PFSK-1 (cell line): Measurements from ENCODE around the gene KRT17.

Source experiments
- FOXP2 ChIP-seq: optimal IDR thresholded peaks from 2 replicates; pipeline ENCODE3; 2011; ENCODE audit warnings: borderline replicate concordance, control low read depth, inconsistent platforms; ENCODE audit not compliant: insufficient read depth; ENCODE audit errors: extremely low read length, extremely low read depth
- POLR2AphosphoS5 ChIP-seq: IDR thresholded peaks from 2 replicates; pipeline ENCODE4 v1.6.1; 2012; ENCODE audit warnings: low read depth, mild to moderate bottlenecking, control low read depth, low read length, moderate library complexity
- SIN3A ChIP-seq: IDR thresholded peaks from 2 replicates; pipeline ENCODE4 v1.6.1; 2012; ENCODE audit warnings: mild to moderate bottlenecking, low read length, moderate library complexity, borderline replicate concordance; ENCODE audit not compliant: insufficient read depth
- TAF1 ChIP-seq: IDR thresholded peaks from 2 replicates; pipeline ENCODE4 v1.6.1; 2012; ENCODE audit warnings: low read length, control low read depth, borderline replicate concordance; ENCODE audit not compliant: insufficient read depth
- TF ChIP-seq, protein P1 (sequence below), 2 experiments: IDR thresholded peaks; 2 replicates each; pipeline versions ENCODE4 v1.6.1 to v1.8.0; 2011 to 2012; ENCODE audit warnings: low read depth in 2 of 2, low read length in 2 of 2, control low read depth in 1 of 2, inconsistent platforms in 1 of 2, mild to moderate bottlenecking in 1 of 2, moderate library complexity in 1 of 2; ENCODE audit not compliant: insufficient read depth in 1 of 2

The KRT17 gene

GRCh38 chr17:41578538-41578937 lies 45.8 kb downstream of the KRT17 start:
- TF ChIP-seq, protein P1, sequence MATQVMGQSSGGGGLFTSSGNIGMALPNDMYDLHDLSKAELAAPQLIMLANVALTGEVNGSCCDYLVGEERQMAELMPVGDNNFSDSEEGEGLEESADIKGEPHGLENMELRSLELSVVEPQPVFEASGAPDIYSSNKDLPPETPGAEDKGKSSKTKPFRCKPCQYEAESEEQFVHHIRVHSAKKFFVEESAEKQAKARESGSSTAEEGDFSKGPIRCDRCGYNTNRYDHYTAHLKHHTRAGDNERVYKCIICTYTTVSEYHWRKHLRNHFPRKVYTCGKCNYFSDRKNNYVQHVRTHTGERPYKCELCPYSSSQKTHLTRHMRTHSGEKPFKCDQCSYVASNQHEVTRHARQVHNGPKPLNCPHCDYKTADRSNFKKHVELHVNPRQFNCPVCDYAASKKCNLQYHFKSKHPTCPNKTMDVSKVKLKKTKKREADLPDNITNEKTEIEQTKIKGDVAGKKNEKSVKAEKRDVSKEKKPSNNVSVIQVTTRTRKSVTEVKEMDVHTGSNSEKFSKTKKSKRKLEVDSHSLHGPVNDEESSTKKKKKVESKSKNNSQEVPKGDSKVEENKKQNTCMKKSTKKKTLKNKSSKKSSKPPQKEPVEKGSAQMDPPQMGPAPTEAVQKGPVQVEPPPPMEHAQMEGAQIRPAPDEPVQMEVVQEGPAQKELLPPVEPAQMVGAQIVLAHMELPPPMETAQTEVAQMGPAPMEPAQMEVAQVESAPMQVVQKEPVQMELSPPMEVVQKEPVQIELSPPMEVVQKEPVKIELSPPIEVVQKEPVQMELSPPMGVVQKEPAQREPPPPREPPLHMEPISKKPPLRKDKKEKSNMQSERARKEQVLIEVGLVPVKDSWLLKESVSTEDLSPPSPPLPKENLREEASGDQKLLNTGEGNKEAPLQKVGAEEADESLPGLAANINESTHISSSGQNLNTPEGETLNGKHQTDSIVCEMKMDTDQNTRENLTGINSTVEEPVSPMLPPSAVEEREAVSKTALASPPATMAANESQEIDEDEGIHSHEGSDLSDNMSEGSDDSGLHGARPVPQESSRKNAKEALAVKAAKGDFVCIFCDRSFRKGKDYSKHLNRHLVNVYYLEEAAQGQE (IDR thresholded peaks at IDR 0.05; ENCODE audit: insufficient read depth in 1 of 2, low read depth in 2 of 2, low read length in 2 of 2), result no peak
- TF ChIP-seq TAF1 (no peak), FOXP2 (no peak), SIN3A (no peak), POLR2AphosphoS5 (no peak)

DNA sequence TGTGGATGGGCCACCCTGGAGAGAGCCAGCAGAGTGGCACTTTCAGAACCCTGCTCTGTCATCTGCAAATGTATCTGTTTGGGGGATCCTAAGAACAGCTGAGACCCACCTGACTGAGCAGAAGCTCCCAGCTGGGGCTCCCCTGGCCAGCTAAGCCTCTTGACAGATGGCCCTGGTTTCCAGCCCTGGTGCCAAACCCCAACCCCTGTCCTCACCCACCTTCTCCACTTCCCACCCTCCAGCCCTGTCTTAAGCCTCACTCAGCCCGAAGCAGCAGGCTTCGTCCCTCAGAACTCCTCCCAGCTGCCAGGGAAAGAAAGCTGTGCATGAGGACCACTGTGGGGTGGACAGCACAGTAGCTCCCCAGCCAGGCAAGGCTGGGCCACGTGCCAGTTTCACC lies 49.0 kb downstream of the KRT17 start:
- no peak for TF ChIP-seq FOXP2
- TF ChIP-seq TAF1, result no peak
- TF ChIP-seq SIN3A, result no peak
- no peak for TF ChIP-seq POLR2AphosphoS5
- TF ChIP-seq, protein P1 (IDR thresholded peaks at IDR 0.05; ENCODE audit: insufficient read depth in 1 of 2, low read depth in 2 of 2, low read length in 2 of 2), result no peak

GRCh38 chr17:41571561-41572434 lies 52.6 kb downstream of the KRT17 start, which contains the start of gene KRT9:
Gene KRT9 (minus strand): TSS chr17:41572059. CDS start chr17:41571992, 67 bp downstream.
- TF ChIP-seq, protein P1 (IDR thresholded peaks at IDR 0.05; ENCODE audit: insufficient read depth in 1 of 2, low read depth in 2 of 2, low read length in 2 of 2), result no peak
- TF ChIP-seq SIN3A (no peak), TAF1 (no peak)
